ENCODE results near the gene ZC2HC1C.

GRCh38 chr14:75088566-75089373 lies 19.3 kb downstream of the ZC2HC1C start:
- peak; percentile 81 for TF ChIP-seq CTCF (IDR thresholded peaks at IDR 0.05)
- no peak for TF ChIP-seq EZH2 (IDR thresholded peaks at IDR 0.05; ENCODE audit: borderline replicate concordance, insufficient read depth, low read depth, low read length, poor library complexity, severe bottlenecking)
